HepG2 (cell line): ENCODE results near the gene ACER3. TPM values are rescaled to one million over a fixed set of nuclear protein-coding genes. Genes with fewer than 3 reads are reported as not detected.
A peak's percentile ranks its signal among the peaks of the same experiment; 100 is the strongest.

Experiments used
- AHR ChIP-seq: IDR thresholded peaks from 2 replicates; pipeline ENCODE4 v1.6.1; 2018; ENCODE audit warnings: missing genetic modification reagents, missing compliant biosample characterization
- BORCS8-MEF2B ChIP-seq: sonication (generic); formaldehyde crosslinking; IDR thresholded peaks from 2 replicates; pipeline ENCODE4 v1.8.0; 2022; ENCODE audit warnings: mild to moderate bottlenecking, missing genetic modification reagents
- HDAC2 ChIP-seq: sonication (generic); formaldehyde crosslinking; IDR thresholded peaks from 2 replicates; pipeline ENCODE4 v1.4.0; 2020; ENCODE audit warnings: missing genetic modification reagents
- KLF11 ChIP-seq: IDR thresholded peaks from 2 replicates; pipeline ENCODE4 v1.6.1; 2016; ENCODE audit warnings: missing compliant biosample characterization
- LCORL ChIP-seq, 2 experiments: fragments of 450-650 bp in 1 of 2; sonication (generic) in 1 of 2; formaldehyde crosslinking in 1 of 2; IDR thresholded peaks; 2 replicates each; pipeline versions ENCODE4 v1.5.0 to v1.6.1; 2017 to 2020; ENCODE audit warnings: antibody characterized with exemption in 1 of 2, missing genetic modification reagents in 1 of 2
- MXD4 ChIP-seq: IDR thresholded peaks from 2 replicates; pipeline ENCODE4 v1.6.1; 2016; ENCODE audit warnings: mild to moderate bottlenecking, missing biosample characterization, missing genetic modification reagents
- PAX8 ChIP-seq: sonication (generic); formaldehyde crosslinking; IDR thresholded peaks from 2 replicates; pipeline ENCODE4 v1.8.0; 2022; ENCODE audit warnings: mild to moderate bottlenecking, missing genetic modification reagents, borderline replicate concordance
- ZNF235 ChIP-seq: sonication (generic); formaldehyde crosslinking; IDR thresholded peaks from 2 replicates; pipeline ENCODE4 v1.8.1; 2023; ENCODE audit warnings: mild to moderate bottlenecking, missing genetic modification reagents, borderline replicate concordance
- ZSCAN22 ChIP-seq: sonication (generic); formaldehyde crosslinking; IDR thresholded peaks from 2 replicates; pipeline ENCODE4 v1.4.0; 2020; ENCODE audit warnings: mild to moderate bottlenecking, missing genetic modification reagents
- ZZZ3 ChIP-seq: sonication (generic); formaldehyde crosslinking; IDR thresholded peaks from 2 replicates; pipeline ENCODE4 v1.4.0; 2020; ENCODE audit warnings: missing genetic modification reagents, mild to moderate bottlenecking, borderline replicate concordance
- polyA plus RNA-seq, 8 experiments: library from polyadenylated mRNA; depleted of rRNA in 3 of 8; stranded (reverse) in 7 of 8; unstranded in 1 of 8; fragments of >200 nt; fragmentation: Illumina TruSeq in 4 of 8; extraction: Trizol in 4 of 8; gene quantifications; 2 replicates each; pipeline versions ENCODE4 v1.2.1 to v1.2.3, GENCODE V29; 2011 to 2016; ENCODE audit warnings: low read depth in 4 of 8, missing spikeins in 1 of 8, mixed read lengths in 1 of 8; ENCODE audit not compliant: insufficient read depth in 1 of 8
- total RNA-seq, 5 experiments: library from RNA; depleted of rRNA; stranded (reverse); fragments of >200 nt; fragmentation: Illumina TruSeq; extraction: Trizol; gene quantifications; 2 replicates each; pipeline ENCODE4 v1.2.3, GENCODE V29; 2016; ENCODE audit warnings: low read depth in 1 of 5
- TF ChIP-seq, protein P1 (sequence below): sonication (generic); formaldehyde crosslinking; IDR thresholded peaks from 2 replicates; pipeline ENCODE4 v1.4.0; 2020; ENCODE audit warnings: mild to moderate bottlenecking, missing genetic modification reagents
- TF ChIP-seq, protein P2 (sequence below): sonication (generic); formaldehyde crosslinking; IDR thresholded peaks from 2 replicates; pipeline ENCODE4 v1.4.0; 2020; ENCODE audit warnings: missing genetic modification reagents, borderline replicate concordance

Gene ACER3
- total and polyA plus RNA-seq, 2 of the 13 experiments (the other 11 are each of a cell fraction or from before 2014, with no cell fraction given): 6.0 to 9.8 TPM

DNA sequence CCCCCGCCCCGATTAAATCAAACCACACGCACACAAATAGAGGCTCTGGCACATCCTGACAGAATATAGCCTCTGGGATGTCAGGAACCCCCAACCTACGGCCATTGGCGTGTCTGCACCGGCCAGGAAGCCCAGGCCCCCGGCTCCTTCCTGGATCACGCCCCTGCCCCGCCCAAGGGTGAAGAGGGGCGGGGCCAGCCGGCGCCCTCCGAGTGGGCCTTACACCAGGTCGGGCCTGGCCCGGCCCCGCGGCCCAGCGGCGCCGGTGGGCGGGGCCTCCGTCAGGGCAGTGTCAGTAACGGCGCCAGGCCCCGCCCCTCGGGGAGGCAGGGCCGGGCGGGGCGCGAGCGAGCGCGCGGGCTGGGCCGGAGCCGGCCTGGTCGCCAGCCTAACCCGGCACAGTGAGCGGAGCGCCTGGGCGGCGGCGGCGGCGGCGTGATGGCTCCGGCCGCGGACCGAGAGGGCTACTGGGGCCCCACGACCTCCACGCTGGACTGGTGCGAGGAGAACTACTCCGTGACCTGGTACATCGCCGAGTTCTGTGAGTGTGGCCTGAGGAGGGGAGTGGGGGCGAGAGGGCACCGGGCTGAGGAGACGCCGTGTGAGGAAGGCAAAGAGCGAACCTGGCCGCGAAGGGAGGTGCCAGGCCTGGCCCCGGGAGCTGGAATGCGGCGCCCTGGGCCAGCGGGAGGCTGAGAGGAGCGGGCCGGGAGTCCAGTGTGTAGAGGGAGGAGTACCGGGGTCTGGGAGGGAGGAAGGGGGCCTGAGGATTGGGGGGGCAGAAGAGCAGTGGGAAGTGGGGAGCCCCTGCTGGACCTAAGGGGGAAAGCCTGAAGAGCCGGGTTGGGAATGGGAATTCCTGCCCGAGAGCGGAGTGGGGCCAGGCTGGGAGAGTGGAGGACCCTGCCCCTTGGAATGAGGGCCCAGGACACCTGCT lies at the start of gene ACER3 (continued):
- TF ChIP-seq, protein P1, sequence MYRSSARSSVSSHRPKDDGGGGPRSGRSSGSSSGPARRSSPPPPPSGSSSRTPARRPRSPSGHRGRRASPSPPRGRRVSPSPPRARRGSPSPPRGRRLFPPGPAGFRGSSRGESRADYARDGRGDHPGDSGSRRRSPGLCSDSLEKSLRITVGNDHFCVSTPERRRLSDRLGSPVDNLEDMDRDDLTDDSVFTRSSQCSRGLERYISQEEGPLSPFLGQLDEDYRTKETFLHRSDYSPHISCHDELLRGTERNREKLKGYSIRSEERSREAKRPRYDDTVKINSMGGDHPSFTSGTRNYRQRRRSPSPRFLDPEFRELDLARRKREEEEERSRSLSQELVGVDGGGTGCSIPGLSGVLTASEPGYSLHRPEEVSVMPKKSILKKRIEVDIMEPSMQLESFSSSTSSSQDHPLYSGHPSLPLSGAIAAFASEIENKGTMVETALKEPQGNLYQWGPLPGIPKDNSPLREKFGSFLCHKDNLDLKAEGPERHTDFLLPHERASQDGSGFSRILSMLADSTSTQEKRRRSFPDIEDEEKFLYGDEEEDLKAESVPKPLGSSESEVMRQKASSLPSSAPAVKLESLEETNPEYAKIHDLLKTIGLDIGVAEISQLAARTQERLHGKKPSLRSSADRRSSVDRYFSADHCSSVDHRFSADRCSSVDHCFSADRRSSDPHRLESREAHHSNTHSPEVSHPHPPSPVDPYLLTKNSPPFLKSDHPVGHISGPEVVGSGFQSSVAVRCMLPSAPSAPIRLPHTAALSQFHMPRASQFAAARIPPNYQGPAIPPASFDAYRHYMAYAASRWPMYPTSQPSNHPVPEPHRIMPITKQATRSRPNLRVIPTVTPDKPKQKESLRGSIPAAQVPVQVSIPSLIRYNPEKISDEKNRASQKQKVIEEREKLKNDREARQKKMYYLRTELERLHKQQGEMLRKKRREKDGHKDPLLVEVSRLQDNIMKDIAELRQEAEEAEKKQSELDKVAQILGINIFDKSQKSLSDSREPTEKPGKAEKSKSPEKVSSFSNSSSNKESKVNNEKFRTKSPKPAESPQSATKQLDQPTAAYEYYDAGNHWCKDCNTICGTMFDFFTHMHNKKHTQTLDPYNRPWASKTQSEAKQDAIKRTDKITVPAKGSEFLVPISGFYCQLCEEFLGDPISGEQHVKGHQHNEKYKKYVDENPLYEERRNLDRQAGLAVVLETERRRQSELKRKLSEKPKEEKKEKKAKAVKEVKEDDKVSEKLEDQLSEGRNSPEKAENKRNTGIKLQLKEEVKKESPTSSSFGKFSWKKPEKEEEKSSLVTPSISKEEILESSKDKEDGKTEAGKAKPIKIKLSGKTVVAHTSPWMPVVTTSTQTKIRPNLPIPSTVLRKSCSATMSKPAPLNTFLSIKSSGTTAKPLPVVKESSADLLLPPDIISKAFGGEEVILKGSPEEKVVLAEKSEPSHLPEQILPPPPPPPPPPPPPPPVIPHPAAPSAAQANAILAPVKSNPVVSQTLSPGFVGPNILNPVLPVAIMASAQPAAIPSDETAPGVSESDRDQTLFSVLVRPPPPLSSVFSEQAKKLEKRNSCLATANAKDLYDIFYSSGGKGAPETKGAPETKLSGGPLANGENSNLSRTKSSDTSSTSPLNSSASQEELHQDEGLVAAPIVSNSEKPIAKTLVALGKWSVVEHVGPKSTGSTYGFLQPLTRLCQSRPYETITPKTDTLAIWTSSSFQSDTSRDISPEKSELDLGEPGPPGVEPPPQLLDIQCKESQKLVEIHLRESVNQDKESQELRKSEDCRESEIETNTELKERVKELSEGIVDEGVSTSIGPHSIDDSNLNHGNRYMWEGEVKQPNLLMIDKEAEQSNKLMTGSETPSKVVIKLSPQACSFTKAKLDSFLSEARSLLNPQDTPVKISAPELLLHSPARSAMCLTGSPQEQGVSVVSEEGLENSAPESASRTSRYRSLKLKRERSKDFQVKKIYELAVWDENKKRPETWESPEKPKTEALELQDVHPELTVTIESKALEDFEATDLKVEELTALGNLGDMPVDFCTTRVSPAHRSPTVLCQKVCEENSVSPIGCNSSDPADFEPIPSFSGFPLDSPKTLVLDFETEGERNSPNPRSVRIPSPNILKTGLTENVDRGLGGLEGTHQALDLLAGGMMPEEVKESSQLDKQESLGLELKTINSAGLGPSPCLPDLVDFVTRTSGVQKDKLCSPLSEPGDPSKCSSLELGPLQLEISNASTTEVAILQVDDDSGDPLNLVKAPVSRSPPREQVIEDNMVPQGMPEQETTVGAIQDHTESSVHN (CRISPR knock-in tag): 0 out of 2 replicates have a peak, but pooled peaks have one; percentile 36
- TF ChIP-seq AHR (0 out of 2 replicates have a peak, but pooled peaks have one; percentile 48), PAX8 (no peak), ZZZ3 (CRISPR knock-in tag) (no peak), MXD4 (CRISPR knock-in tag) (no peak), KLF11 (no peak), LCORL (IDR thresholded peaks at IDR 0.05) (no peak), LCORL (CRISPR knock-in tag; IDR thresholded peaks at IDR 0.05) (0 out of 2 replicates have a peak, but pooled peaks have one; percentile 44), BORCS8-MEF2B (CRISPR knock-in tag) (peak; percentile 42; the same call in 1 of the 2 replicates), ZNF235 (0 out of 2 replicates have a peak, but pooled peaks have one; percentile 27), HDAC2 (CRISPR knock-in tag) (no peak), ZSCAN22 (CRISPR knock-in tag) (no peak)
- TF ChIP-seq, protein P2, sequence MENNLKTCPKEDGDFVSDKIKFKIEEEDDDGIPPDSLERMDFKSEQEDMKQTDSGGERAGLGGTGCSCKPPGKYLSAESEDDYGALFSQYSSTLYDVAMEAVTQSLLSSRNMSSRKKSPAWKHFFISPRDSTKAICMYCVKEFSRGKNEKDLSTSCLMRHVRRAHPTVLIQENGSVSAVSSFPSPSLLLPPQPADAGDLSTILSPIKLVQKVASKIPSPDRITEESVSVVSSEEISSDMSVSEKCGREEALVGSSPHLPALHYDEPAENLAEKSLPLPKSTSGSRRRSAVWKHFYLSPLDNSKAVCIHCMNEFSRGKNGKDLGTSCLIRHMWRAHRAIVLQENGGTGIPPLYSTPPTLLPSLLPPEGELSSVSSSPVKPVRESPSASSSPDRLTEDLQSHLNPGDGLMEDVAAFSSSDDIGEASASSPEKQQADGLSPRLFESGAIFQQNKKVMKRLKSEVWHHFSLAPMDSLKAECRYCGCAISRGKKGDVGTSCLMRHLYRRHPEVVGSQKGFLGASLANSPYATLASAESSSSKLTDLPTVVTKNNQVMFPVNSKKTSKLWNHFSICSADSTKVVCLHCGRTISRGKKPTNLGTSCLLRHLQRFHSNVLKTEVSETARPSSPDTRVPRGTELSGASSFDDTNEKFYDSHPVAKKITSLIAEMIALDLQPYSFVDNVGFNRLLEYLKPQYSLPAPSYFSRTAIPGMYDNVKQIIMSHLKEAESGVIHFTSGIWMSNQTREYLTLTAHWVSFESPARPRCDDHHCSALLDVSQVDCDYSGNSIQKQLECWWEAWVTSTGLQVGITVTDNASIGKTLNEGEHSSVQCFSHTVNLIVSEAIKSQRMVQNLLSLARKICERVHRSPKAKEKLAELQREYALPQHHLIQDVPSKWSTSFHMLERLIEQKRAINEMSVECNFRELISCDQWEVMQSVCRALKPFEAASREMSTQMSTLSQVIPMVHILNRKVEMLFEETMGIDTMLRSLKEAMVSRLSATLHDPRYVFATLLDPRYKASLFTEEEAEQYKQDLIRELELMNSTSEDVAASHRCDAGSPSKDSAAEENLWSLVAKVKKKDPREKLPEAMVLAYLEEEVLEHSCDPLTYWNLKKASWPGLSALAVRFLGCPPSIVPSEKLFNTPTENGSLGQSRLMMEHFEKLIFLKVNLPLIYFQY: peak; percentile 96
